Measurements from ENCODE around the gene ADO.

DNA sequence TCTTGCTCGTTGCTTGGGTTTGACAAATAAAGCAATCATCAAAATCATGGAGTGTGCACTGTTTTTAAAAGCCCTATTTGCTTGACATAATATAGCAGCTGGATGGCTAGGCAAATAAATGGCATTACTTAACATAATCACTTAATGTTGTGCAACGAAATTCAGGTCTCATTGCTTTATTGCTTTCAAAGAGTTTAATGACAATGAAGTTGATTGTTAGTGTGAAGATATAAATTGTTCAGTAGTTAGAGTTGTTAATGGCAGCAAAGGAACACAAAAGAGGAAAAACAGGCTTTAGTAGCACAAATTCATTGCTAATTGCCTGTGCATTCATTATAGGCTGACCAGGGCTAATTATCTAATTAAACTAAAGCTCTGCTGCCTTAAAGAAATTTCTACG lies 7.6 kb upstream of the ADO start:
- TF ChIP-seq HDGF (IDR thresholded peaks at IDR 0.05; ENCODE audit: borderline replicate concordance) (no peak), ELF4 (IDR thresholded peaks at IDR 0.05) (no peak), FOXM1 (IDR thresholded peaks at IDR 0.05; ENCODE audit: borderline replicate concordance) (no peak), SP1 (IDR thresholded peaks at IDR 0.05) (no peak), L3MBTL2 (conservative IDR thresholded peaks at IDR 0.05) (no peak), BHLHE40 (IDR thresholded peaks at IDR 0.05; ENCODE audit: borderline replicate concordance) (no peak), ZNF384 (IDR thresholded peaks at IDR 0.05) (no peak), TARDBP (IDR thresholded peaks at IDR 0.05) (no peak), FOXA1 (IDR thresholded peaks at IDR 0.05) (no peak), FOXK2 (IDR thresholded peaks at IDR 0.05) (no peak)

Measured in HEK293T (cell line).